ENCODE results near the gene UBE2M.
A peak's percentile ranks its signal among the peaks of the same experiment; 100 is the strongest.

UBE2M gene

DNA sequence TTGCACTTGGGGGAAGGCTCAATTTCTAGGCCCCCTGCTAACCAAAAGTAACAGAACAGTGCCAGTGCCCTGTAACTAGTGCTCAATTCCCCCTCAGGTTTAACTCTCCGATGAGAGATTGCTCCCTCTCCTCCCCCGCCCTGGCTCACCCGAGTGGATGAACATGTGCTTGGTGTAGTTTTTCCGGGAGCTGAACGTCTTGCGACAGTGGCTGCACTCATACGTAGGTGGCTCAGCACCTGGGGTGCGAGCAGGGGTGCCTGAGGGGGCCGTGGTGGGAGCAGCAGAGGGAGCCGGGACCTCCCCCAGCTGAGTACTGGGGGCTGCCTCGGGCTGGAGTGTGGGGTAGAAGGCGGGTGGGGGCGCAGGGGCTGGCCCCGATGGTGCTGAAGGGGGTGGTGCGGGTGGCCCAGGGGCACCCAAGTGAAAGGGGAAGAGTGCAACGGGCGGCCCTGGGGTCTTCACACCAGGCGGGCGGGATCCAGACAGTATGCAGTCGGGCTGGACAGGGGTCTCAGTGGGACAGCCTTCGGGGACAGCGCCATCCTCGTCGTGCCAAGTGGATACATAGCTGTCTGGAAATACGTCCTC, 42.1 kb downstream of the UBE2M start:
- TF ChIP-seq EZH2 (IDR thresholded peaks at IDR 0.05; ENCODE audit: borderline replicate concordance, low read length), result no peak
- Histone ChIP-seq H3K4me1 (ENCODE audit: insufficient read depth, low read length, severe bottlenecking) (peaks cover 53% of the 10 kb centered on the region), H4K20me1 (ENCODE audit: insufficient read depth, low read length) (no peaks in the 10 kb centered on the region), H3K9me3 (ENCODE audit: low read length) (no peaks in the 10 kb centered on the region), H3K9me2 (ENCODE audit: low read depth, low read length) (no peaks in the 10 kb centered on the region), H3K36me3 (ENCODE audit: insufficient read depth, low read length) (peaks cover 9% of the 10 kb centered on the region; the same call in 1 of the 2 replicates), H3K79me2 (ENCODE audit: insufficient read depth, low read length) (peaks cover 5% of the 10 kb centered on the region; the same call in 1 of the 2 replicates), H3K4me2 (ENCODE audit: low read length) (peak overlapping the region; percentile 87), H3K9ac (ENCODE audit: low read length) (peak overlapping the region; percentile 42; the same call in 1 of the 2 replicates), H3K27me3 (ENCODE audit: insufficient read depth, low read length) (no peaks in the 10 kb centered on the region), H2AFZ (ENCODE audit: low read length) (no peak overlapping the region), H3F3A (ENCODE audit: insufficient read depth, low read length) (no peaks in the 10 kb centered on the region), H3K4me3 (ENCODE audit: low read depth, low read length, poor library complexity, severe bottlenecking) (peak overlapping the region; percentile 89), H3K27ac (ENCODE audit: low read depth, low read length, poor library complexity, severe bottlenecking) (peak overlapping the region; percentile 74)

- Histone ChIP-seq H3K79me2 (ENCODE audit: insufficient read depth, low read length) (peaks cover 5% of the 10 kb centered on the region; the same call in 1 of the 2 replicates), H3K4me3 (ENCODE audit: low read depth, low read length, poor library complexity, severe bottlenecking) (peak overlapping the region; percentile 89), H2AFZ (ENCODE audit: low read length) (no peak overlapping the region), H3K4me1 (ENCODE audit: insufficient read depth, low read length, severe bottlenecking) (peaks cover 46% of the 10 kb centered on the region), H3K9me2 (ENCODE audit: low read depth, low read length) (no peaks in the 10 kb centered on the region), H3K9me3 (ENCODE audit: low read length) (no peaks in the 10 kb centered on the region), H3K27me3 (ENCODE audit: insufficient read depth, low read length) (no peaks in the 10 kb centered on the region), H3F3A (ENCODE audit: insufficient read depth, low read length) (no peaks in the 10 kb centered on the region), H3K9ac (ENCODE audit: low read length) (peak overlapping the region; percentile 42), H3K27ac (ENCODE audit: low read depth, low read length, poor library complexity, severe bottlenecking) (peak overlapping the region; percentile 74), H4K20me1 (ENCODE audit: insufficient read depth, low read length) (no peaks in the 10 kb centered on the region), H3K36me3 (ENCODE audit: insufficient read depth, low read length) (peaks cover 9% of the 10 kb centered on the region; the same call in 1 of the 2 replicates), H3K4me2 (ENCODE audit: low read length) (peak overlapping the region; percentile 87)
- TF ChIP-seq EZH2 (IDR thresholded peaks at IDR 0.05; ENCODE audit: borderline replicate concordance, low read length) (no peak), CTCF (IDR thresholded peaks at IDR 0.05; ENCODE audit: low read length) (no peak)
These were observed 43.2 kb downstream of the UBE2M start for GRCh38 chr19:58515259-58515658.

GRCh38 chr19:58514564-58515022, 43.8 kb downstream of the UBE2M start:
- H3K79me2 ChIP-seq (ENCODE audit: insufficient read depth, low read length), result peaks cover 5% of the 10 kb centered on the region; the same call in 1 of the 2 replicates
- no peaks in the 10 kb centered on the region for H3K27me3 ChIP-seq (ENCODE audit: insufficient read depth, low read length)
- H2AFZ ChIP-seq (ENCODE audit: low read length), result no peak overlapping the region
- no peaks in the 10 kb centered on the region for H3F3A ChIP-seq (ENCODE audit: insufficient read depth, low read length)
- H3K27ac ChIP-seq (ENCODE audit: low read depth, low read length, poor library complexity, severe bottlenecking), result peak overlapping the region; percentile 71
- peak overlapping the region; percentile 95 for H3K9ac ChIP-seq (ENCODE audit: low read length)
- H3K4me1 ChIP-seq (ENCODE audit: insufficient read depth, low read length, severe bottlenecking), result peaks cover 44% of the 10 kb centered on the region
- H3K4me3 ChIP-seq (ENCODE audit: low read depth, low read length, poor library complexity, severe bottlenecking), result peak overlapping the region; percentile 89
- TF ChIP-seq CTCF (IDR thresholded peaks at IDR 0.05; ENCODE audit: low read length), result no peak
- no peak for TF ChIP-seq EZH2 (IDR thresholded peaks at IDR 0.05; ENCODE audit: borderline replicate concordance, low read length)
- H3K4me2 ChIP-seq (ENCODE audit: low read length), result peak overlapping the region; percentile 87
- no peaks in the 10 kb centered on the region for H3K9me2 ChIP-seq (ENCODE audit: low read depth, low read length)
- no peaks in the 10 kb centered on the region for H3K9me3 ChIP-seq (ENCODE audit: low read length)
- no peaks in the 10 kb centered on the region for H4K20me1 ChIP-seq (ENCODE audit: insufficient read depth, low read length)
- peaks cover 9% of the 10 kb centered on the region for H3K36me3 ChIP-seq (ENCODE audit: insufficient read depth, low read length)

All from OCI-LY1 (cell line).